NCI-H524 (cell line): ENCODE results near the gene CNN2.
A peak's percentile ranks its signal among the peaks of the same experiment; 100 is the strongest.

Source experiments
- DNase-seq, 2 experiments: peaks; one replicate each; lab custom pipeline; 2025; lab: John Stamatoyannopoulos, UW

Gene CNN2

DNA sequence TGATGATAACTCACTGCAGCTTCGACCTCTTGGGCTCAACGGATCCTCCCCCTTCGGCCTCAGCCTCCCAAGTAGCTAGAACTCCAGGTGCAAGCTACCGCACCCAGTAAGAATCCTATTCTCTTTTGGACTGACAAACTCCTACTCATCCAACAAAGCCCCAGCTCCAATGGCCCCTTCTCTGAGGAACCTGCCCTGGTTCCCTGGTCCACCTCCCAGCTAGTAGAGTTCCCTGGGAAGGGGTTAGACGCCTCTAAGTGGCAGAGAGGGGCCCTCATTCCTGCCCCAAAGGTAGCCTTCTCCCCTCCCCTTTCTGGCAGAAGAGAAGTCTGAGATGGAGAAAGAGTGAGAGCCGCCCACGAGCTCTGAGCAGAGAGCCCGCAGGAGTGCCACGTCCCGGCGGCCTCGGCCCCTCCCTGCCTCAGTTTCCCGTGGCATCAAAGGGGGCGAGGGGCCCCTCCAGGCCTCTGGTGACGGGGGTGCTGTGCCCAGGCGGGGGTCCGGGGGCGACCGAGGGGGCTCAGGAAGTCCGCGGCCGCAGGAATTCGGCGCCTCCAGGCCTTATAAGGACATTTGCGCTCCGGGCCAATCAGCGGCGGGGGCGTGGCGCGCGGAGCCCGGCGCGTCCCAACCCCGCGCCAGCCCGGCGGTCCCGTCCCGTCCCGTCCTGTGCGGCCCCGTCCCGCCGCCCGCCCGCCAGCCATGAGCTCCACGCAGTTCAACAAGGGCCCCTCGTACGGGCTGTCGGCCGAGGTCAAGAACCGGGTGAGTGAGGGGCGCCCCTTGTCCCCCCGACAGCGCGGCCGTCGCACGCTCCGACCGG, at the start of gene CNN2:
CNN2 (plus strand) TSS at position 649 of the 823 bp plus-strand sequence; CDS start at position 703, 54 bp downstream.
- DNase-seq, result peak in 1 of 2 experiments; percentile 24

DNA sequence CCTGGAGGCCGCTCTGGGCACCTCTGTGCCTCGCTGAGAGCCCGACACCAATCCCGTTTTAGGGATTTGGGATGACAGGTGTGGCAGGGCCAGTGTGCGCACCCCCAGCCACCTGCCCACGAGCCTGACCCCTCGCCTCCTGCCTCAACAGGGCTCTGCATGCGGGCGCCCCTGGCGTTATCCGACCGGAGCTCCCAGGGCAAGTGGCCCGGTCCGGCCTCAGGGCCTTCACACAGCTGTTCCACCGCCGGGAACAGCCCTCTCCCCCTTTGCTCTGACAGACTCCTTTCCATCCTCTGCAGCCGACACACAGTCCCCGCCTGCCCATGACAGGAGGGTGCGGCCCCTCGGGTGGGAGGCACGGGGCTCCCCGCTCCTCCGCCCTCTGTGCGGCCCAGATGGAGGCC, 49.3 kb upstream of the CNN2 start:
- no peak for DNase-seq

DNA sequence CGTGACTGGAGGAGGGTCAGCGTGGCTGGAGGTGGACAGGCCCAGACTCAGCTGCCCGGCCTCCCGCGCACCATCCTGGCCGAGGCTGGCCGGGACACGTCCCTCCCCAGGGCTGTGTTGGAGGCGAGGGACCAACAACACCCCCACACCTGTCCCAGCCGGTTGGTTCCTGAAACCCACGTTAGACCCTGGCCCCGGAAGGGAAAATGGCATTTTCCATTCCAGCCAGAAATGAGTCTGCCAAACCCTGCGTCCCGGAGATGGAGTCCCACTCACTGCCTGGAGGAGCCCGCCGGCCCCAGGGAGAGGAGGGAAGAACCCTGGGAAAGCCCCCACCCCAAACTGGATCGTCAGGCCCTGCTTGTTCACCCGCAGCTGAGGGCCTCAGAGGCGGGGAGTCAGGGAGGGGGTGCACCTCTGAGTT, 47.1 kb upstream of the CNN2 start:
- no peak for DNase-seq

DNA sequence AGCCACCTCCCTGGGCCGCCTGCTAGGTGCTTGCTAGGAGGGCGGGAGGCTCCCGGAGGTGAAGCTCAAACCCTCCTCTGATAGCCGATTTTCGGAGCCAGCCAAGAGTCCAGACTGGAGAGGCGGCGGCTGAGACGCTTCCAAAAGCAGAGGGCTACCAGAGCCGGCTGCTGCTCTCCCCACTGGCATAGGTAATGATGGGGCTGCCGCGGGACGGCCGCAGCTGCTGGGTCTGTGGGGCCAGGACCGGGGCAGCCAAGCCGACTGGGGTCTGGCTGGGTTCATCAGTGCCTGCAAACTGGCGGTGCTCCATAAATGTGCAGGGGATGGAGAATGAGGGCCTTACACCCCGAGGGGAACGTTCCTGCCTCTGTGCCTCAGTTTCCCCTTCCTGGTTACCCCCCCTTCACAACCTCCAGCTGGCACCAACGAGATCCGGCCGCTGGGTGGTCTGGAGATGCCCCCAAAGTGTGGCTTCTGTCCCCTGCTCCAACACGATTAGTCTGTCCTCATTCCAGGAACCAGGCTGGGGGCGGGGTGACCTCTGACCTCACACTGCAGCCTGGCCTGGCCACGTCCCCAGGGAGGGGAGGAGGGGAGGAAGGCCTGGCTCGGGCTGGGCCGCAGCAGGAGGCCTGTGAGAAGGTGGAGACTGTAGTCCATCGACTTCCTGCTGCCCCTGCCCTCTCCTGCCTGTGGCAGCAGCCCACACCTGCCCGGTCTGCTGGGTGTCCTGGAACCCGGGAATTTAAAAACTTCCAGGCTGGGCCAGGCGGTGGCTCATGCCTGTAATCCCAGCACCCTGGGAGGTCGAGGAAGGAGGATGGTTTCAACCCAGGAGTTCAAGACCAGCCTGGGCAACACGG, 46.0 kb upstream of the CNN2 start:
- DNase-seq, result no peak

DNA sequence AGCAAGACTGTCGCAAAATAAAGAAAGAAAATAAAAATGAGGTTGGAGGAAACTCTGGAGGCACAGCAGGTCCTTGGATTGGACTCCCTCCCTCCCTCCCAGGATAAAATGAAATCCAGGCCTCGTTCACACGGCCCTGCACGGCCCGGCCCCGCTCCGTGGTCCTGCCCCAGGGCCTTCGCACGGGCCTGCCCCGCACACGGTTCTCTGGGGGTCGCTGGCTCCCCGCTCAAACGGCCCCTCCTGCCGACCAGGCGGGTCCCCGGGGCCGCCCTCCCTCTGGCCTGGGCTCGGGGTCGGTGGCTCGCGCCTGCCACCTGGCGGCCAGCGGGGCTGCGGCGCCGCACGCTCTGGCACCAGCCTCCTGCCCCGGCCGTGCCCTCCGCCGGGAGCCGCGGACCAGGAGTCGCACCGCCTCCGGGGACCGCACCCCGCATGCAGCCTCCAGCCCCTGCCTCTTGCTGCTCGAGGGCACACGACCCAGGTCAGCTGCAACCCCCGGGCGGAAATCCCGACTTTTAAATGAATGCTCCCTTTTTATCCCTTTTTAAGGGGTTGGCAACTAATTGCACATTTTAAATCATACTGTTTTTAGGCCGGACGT, 43.7 kb upstream of the CNN2 start:
- peak; percentile 31 to 64 for DNase-seq

DNA sequence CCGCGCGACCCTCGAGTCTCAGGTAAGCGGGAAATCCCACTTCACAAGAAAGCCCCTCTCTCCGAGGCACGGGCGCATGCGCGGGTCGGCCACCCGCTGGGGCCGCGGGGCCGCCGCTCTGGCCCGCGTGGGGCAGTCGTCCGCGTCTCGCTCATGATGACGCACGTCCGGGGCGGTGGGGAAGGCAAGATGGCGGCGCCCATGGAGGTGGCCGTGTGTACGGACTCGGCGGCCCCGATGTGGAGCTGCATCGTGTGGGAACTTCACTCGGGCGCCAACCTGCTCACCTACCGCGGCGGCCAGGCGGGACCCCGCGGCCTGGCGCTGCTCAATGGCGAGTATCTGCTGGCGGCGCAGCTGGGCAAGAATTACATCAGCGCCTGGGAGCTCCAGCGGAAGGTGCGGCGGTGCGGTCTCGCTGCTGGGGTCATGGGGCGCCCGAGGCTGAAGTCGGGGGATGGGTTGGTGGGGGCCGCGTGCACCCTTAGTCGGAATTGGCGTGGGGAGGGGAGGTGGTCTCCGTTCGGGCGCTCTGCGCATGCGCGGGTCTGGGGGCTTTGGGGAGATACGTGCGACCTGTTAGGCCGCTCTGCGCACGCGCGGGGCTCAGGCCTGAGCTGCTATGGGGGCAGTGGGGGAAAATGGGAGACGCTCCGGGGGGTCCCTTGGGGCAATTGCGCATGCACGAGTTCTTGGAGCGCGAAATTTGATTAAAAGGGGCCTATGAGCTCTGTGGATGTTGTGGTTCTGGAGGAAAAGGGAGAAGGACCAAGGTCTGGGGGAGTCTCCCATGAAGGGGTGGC, 42.0 kb upstream of the CNN2 start, which contains the start of gene WDR18:
WDR18 (plus strand) TSS at position 181 of the 803 bp plus-strand sequence; CDS start at position 190, 9 bp downstream.
- peak; percentile 88 to 93 for DNase-seq

DNA sequence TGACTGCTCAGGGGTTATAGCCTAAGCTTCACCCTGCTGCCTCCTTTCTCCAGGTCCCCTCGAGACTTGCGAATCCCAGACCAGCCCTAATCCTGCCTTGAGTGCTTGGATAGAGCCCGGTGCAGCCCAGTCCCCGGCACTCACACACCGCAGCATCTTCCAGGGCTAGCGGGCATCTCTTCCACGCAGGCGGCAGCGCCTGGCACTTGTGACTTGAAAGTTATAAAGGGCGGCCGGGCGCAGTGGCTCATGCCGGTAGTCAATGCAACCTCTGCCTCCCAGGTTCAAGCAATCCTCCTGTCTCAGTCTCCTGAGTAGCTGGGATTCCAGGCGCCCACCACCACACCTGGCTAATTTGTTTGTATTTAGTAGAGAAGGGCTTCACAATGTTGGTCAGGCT, 40.3 kb upstream of the CNN2 start:
- no peak for DNase-seq

DNA sequence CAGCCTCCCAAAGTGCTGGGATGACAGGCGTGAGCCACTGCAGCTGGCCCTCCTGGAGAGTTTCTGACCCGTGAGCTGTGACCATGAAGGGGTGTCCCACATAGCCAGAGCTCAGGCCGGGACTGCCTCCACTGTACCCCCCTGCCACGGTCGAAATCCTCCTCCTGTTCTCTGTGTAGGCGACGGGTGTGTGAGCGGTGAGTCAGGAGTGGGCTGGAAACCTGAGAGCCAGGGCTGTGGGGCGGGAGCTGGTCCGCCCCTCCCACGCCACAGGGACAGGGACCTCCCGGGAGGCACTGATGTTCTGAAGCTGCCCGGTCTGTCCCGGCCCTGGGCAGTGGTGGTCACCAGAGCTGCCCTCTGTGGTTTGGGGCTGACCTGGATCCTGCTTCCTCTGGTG, 38.3 kb upstream of the CNN2 start:
- no peak for DNase-seq

DNA sequence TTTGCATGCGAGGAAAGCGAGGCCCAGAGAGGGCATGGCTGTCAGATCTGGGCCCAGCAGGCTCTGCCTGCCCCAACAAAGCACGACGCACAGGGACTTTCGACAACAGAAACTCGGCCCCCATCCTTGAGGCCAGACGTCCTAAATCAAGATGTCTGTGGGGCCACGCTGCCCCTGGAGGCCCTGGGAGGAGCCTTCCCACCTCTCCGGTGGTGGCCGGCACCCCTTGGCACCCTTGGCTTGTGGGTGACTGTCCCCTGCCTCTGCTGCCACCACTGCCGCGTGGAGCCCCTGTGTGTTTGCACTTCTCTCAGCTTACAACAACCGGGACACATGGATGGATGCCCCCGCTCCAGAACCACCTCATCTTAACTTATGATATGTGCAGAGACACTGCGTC, 37.9 kb upstream of the CNN2 start:
- no peak for DNase-seq

DNA sequence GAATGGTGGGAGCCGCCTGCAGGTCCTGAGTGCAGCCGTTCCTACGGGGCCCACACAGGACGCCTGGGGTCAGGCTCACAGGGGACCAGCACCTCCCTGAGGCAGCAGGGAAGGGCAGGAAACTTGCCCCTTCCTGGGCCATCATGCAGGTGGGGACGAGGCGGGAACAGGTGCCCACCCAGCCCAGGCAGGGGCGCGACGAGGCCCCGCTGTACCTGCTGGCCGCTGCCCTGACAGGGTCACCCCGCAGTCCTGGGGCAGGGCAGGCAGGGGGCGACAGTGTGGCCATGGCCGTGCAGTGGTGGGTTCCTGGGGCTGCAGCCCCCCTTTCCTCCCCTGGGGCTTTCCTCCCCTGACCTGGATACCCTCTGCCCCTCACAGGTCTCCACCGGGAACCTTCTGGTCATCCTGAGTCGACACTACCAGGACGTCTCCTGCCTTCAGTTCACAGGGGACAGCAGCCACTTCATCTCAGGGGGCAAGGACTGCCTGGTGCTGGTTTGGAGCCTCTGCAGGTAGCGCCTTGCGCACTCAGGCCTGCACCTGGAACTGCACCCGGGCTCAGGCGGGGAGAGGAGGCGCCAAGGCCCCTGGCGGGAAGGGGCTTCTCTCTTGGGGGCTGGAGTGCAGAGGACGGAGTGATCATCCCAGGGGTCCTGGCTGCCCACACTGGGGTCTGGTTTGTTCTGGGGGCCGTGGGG, 36.9 kb upstream of the CNN2 start:
- no peak for DNase-seq

DNA sequence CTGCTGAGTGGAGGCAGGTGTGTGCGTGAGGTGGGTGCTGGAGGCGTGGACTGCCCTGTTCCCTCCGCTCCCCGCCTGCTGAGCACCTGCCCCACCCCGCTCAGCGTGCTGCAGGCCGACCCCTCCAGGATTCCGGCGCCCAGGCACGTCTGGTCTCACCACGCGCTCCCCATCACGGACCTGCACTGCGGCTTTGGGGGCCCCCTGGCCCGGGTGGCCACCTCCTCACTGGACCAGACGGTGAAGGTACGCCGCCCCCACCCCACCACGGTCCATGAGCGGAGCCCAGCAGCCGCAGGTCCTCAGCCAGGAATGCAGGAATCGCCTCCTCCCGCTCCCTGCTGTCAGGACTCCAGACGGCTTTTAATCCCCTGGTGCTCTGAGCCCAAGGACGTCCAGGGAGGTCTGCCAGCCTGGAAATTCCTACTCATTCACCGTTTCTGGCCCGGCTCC, 36.3 kb upstream of the CNN2 start:
- DNase-seq, result no peak

DNA sequence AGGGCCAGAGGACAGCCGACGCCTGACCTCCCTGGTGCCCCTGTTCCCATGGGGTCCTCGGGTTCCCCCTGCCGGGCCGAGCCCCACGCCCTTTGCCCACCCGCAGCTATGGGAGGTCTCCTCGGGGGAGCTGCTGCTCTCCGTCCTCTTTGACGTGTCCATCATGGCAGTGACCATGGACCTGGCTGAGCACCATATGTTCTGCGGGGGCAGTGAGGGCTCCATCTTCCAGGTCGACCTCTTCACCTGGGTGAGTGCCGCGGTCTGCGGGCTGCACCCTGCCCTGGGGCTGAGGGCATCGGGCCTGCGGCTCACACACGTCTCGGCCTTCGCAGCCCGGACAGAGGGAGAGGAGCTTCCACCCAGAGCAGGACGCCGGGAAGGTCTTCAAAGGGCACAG, 35.7 kb upstream of the CNN2 start:
- DNase-seq, result no peak

DNA sequence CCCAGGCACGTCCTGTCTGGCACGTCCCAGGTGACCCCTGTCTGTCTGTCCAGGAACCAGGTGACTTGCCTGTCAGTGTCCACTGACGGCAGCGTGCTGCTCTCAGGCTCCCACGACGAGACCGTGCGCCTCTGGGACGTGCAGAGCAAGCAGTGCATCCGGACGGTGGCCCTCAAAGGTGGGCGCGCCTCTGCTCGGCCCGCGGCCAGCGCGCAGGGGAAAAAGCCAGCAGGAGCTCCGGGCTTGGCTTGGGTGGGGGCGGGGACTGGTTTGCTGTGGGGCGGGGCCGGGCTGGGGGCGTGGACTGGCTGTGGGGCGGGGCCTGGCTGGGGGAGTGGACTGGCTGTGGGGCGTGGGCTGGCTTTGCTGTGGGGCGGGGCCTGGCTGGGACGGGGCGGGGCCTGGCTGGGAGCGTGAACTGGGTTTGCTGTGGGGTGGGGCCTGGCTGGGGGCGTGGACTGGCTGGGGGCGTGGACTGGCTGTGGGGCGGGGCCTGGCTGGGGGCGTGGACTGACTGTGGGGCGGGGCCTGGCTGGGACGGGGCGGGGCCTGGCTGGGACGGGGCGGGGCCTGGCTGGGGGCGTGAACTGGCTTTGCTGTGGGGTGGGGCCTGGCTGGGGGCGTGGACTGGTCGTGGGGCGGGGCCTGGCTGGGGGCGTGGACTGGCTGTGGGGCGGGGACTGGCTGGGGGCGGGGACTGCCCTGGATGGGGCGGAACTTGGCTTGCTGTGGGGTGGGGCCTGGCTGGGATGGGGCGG, 35.1 kb upstream of the CNN2 start:
- no peak for DNase-seq

DNA sequence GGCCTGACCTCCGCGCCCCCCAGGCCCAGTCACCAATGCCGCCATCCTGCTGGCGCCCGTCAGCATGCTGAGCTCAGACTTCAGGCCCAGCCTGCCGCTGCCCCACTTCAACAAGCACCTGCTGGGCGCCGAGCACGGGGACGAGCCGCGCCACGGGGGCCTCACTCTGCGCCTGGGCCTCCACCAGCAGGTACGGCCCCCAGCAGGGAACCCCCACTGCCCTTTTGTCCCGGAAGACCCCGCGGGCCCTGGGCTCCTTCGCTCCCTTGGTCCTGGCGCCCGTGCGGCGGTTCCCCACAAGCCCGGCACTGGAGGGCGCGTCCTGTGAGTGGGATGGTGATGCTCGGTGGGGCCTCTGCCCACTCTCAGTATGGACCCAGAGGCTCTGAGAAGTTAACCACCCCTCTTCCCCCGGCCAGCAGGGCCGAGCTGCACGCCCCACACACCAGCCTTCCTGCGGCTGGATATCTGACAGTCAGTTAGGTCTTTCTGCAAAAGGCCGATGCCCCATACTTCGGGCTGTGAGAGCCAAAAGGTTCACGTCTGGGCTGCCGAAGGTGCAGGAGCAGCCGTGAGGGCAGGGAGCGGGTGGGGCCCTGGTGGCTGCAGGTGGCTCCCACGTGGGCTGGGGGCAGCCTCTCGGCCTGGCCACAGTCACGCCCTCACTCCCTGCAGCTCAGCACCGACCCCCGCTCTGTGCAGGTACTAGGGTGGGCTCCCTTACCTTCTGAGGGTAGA, 34.3 kb upstream of the CNN2 start:
- DNase-seq, result no peak

DNA sequence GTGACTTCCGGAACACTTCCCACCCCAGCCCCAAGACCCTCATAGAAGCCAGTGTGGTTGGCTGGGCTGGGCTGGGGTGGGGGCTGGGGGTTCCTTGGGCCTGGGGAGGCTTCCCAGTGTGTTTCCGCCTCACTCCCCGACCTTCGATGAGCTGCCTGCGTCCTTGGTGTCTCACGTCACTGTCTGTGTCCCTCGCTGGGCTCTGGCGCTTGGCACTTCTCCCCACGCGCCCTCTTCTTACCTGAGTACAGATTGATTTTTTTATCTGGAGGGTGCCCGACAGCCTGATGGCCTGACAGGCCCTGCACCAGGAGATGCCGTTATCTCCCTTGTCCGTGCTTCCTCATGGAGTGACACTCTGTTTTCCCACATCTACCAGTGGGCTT, 33.7 kb upstream of the CNN2 start:
- DNase-seq, result no peak

DNA sequence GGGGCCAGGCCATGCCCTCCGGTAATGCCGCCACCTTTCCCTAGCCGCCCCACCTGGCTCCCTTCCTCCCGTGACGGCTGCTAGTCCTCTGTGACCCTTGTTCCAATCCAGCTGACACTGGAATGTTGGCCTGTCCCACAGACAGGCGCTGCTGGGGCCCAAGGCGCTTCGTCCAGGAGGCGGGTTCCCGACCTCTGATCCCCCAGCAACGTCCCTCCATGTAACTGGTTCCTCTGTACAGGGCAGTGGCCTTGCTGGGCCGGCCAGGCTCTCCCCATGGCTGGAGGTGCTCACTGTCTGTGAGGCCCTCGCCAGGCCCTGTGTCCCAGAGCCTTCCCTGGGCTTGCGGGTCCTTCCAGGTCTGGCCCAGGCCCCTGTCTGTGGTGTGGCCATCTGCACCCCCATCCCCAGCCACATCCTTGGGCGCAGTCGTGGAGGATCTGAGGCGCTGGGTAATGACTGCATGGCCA, 33.0 kb upstream of the CNN2 start:
- DNase-seq, result no peak

DNA sequence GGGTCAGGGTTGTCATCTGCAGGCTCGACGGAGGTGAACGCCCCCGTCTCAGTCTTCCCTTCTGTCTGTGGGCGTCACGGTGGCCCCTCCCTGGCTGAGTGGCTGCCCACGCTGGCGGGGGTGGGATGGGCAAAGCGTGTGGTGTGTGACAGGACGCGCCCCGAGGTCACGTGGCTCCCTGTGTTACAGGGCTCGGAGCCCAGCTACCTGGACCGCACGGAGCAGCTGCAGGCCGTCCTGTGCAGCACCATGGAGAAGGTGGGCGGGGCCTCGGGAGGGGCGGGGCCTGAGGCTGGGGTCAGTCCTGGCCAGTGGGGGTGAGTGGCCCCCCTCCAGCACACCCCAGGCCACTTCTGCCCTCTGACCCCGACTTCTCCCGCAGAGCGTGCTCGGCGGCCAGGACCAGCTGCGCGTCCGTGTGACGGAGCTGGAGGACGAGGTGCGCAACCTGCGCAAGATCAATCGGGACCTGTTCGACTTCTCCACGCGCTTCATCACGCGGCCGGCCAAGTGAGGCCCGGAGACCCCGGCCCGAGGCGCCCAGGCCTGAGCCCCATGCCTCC, 32.5 kb upstream of the CNN2 start:
- no peak for DNase-seq

DNA sequence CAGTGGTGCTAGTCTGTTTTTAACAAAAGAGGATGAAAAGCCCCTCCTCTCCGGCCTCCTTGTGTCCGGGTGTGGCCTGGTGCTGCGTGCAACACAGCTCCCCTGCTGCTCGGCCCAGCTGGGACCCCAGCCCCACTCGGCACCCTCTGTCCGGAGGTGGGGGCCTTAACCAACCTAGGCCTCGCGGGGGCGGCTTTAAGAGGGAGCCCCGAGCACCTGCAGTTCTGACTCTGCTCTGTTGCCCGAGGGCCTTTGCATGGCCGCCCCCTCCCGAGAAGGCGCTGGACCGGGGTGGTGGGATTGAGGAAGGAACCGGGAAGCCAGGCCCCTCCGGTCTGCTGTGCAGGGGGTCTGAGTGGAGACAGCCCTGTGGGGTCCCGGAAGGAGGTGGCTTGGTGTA, 31.9 kb upstream of the CNN2 start:
- no peak for DNase-seq
